ENCODE results near the gene TRABD2B. TPM values are rescaled to one million over a fixed set of nuclear protein-coding genes. Genes with fewer than 3 reads are reported as not detected.

Gene TRABD2B
- total and polyA plus RNA-seq, 2 experiments from 2014 or later, result 1.6 to 2.0 TPM

DNA sequence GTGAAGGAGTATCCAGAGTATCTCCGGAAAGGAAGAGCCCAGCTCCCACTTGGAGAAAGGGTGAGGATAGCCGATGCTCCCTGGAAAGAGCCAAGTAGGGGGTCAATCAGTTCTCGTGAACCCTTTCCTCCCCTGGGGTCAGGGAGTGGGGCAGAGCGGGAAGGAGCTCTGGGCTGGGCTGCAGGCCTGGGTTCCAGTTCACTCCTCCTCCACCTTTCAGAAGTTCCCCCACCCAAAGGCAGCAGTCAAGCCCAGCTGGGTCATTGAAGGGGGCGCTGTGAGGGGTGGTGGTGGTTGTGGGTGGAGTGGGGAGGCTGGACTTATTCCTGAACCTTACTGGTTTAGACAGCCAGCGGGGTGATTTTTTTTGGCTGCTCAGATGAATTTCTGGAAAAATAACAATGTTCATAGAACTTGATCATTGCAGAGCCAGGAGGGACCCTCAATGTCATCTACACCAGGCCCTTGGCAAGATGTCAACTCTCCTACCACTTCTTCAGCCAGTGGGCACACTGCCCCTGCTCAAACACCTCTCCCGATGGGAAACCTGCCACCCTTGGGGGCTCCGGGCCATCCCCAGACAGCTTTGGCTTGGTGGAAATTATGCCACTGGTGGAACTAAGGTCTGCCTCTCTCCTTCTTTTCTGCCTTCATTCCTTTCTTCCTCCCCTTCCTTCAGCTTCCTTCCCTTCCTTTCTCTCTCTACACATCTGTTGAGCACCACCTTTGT is 235.8 kb downstream of the TRABD2B start (continued):
- TF ChIP-seq JUNB (IDR thresholded peaks at IDR 0.05; ENCODE audit: unreplicated experiment) (no peak), POLR2AphosphoS5 (IDR thresholded peaks at IDR 0.05; ENCODE audit: low read depth) (no peak), EZH2 (IDR thresholded peaks at IDR 0.05; ENCODE audit: low read depth, unreplicated experiment) (no peak), NANOG (IDR thresholded peaks at IDR 0.05; ENCODE audit: borderline replicate concordance) (no peak)
- TF ChIP-seq, protein P1, sequence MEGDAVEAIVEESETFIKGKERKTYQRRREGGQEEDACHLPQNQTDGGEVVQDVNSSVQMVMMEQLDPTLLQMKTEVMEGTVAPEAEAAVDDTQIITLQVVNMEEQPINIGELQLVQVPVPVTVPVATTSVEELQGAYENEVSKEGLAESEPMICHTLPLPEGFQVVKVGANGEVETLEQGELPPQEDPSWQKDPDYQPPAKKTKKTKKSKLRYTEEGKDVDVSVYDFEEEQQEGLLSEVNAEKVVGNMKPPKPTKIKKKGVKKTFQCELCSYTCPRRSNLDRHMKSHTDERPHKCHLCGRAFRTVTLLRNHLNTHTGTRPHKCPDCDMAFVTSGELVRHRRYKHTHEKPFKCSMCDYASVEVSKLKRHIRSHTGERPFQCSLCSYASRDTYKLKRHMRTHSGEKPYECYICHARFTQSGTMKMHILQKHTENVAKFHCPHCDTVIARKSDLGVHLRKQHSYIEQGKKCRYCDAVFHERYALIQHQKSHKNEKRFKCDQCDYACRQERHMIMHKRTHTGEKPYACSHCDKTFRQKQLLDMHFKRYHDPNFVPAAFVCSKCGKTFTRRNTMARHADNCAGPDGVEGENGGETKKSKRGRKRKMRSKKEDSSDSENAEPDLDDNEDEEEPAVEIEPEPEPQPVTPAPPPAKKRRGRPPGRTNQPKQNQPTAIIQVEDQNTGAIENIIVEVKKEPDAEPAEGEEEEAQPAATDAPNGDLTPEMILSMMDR (conservative IDR thresholded peaks at IDR 0.05; ENCODE audit: low read depth in 2 of 2), result no peak

DNA sequence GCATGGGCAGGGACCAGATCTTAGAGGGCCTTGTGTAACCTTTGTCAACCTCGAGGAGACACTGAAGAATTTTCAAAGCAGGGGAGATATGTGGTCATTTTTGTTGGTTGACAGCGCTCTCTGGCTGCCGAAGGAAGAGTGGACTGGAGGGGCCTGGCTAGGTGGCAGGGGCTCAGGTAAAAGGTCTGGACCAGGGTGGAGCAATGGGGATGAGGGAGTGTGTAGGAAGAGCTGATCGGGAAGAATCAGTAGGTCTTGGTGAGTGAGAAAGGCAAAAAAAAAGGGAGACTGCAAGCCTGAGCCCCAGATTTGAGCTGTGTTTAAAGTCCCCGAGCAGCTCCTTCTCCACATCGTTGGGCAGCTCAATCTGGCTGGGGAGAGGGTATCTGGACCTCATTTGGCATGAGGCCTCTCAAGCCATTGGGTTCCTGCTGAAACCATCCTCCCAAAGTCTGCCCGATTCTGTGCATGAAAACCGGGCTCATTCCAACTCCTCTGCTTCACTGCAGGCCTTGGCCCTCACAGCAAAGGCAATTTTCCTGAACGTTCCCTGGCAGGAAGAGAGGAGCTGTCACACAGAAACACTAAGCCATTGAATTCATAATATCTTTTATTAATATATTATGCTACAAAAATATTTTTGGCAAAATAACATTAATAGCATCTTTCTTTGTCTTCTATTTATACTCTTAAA is 237.1 kb downstream of the TRABD2B start:
- Mint-ChIP-seq H3K4me3 (no peak overlapping the region), H3K9me3 (no peaks in the 10 kb centered on the region; the same call in 2 of the 3 replicates), H3K27ac (no peak overlapping the region), H3K27me3 (ENCODE audit: insufficient read depth, low read depth, poor library complexity) (peaks cover 12% of the 10 kb centered on the region), H3K36me3 (ENCODE audit: low read depth) (no peaks in the 10 kb centered on the region), H3K4me1 (no peaks in the 10 kb centered on the region)
- no peak overlapping the region for H3K4me3 ChIP-seq
- DNase-seq (ENCODE audit: low spot score) (peak; percentile 21), ATAC-seq (peak; percentile 22; the same call in 2 of the 3 replicates)
- H3K36me3 ChIP-seq (ENCODE audit: insufficient read depth), result no peaks in the 10 kb centered on the region
- no peak overlapping the region for H3K27ac ChIP-seq (ENCODE audit: low read depth)
- TF ChIP-seq POLR2AphosphoS5 (IDR thresholded peaks at IDR 0.05; ENCODE audit: low read depth), result no peak
- no peak for TF ChIP-seq EZH2phosphoT487 (IDR thresholded peaks at IDR 0.05; ENCODE audit: unreplicated experiment)
- TF ChIP-seq, protein P1 (conservative IDR thresholded peaks at IDR 0.05; ENCODE audit: low read depth in 2 of 2), result peak in 1 of 2 experiments; percentile 51; a peak in 2 of 4 replicates
- no peak for TF ChIP-seq NANOG (IDR thresholded peaks at IDR 0.05; ENCODE audit: borderline replicate concordance)
- H3K79me2 ChIP-seq (replicated peaks; ENCODE audit: insufficient read depth), result no peaks in the 10 kb centered on the region
- no peaks in the 10 kb centered on the region for H3K9me2 ChIP-seq (ENCODE audit: insufficient read depth)
- no peak overlapping the region for H3K4me2 ChIP-seq
- H3K27me3 ChIP-seq (ENCODE audit: insufficient read depth), result no peaks in the 10 kb centered on the region
- no peaks in the 10 kb centered on the region for H3K4me1 ChIP-seq (ENCODE audit: insufficient read depth)
- H4K20me1 ChIP-seq (replicated peaks; ENCODE audit: insufficient read depth), result no peaks in the 10 kb centered on the region
- H3F3A ChIP-seq (replicated peaks; ENCODE audit: low read depth), result no peaks in the 10 kb centered on the region
- H2AFZ ChIP-seq, result no peak overlapping the region
